Coronary artery (tissue), 2 donors: ENCODE data around the gene SORBS2.

Source experiments
- DNase-seq: peaks from one replicate; pipeline ENCODE4 v3.0.0-alpha.2; 2017; ENCODE audit warnings: low spot score
- H3K27ac ChIP-seq, 2 donors: fragments of 200-600 bp; sonication (generic); one replicate each; pipeline ENCODE4 v1.5.1; 2016 to 2019
- H3K4me3 ChIP-seq: fragments of 200-600 bp; sonication (generic); 2 replicates; pipeline ENCODE4 v1.5.1; 2016; ENCODE audit warnings: mild to moderate bottlenecking, moderate library complexity
- CTCF ChIP-seq: fragments of 200-600 bp; sonication (generic); IDR thresholded peaks from one replicate; pipeline ENCODE4 v1.5.1; 2019; ENCODE audit warnings: antibody characterized with exemption

The SORBS2 gene

DNA sequence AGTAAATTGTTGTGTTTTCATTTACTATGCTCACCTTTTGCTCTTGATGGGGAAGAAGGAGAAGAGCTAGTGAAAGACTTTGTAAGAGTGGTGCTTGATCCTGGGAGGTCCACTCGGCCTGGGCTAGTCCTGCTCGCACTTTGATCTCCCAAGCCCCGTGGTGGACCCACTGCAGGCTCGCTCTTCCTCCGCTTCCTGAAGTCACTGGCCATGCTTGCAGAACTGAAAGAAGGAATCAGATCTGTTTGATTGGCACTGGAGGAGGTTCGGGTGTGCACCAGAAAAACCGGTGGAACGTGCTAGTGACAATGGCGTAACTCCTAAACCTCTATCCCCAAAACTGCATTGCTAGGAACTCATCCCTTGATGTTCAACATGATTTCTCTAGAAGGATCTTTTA, 185.2 kb downstream of the SORBS2 start:
- no peak overlapping the region for H3K27ac ChIP-seq
- DNase-seq = no peak
- no peak for TF ChIP-seq CTCF
- H3K4me3 ChIP-seq = no peak overlapping the region

DNA sequence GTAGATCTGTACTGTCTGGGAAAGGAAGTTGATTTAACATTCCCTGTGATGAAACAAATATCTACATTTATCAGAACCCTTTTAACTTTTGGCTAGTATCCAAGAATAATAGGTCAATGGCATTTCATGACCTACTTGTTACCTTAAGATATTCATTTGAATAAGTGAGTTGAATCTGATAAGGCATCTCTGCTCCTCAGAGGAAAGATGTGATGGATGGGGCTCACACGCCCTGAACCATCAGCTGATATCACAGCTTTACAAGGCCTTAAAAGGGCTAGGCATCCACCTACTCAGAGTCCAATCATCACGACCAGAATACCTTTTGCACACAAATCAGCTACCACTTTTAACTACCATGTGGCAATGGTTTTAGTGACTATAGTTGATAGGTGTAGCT, 186.5 kb downstream of the SORBS2 start:
- no peak for DNase-seq
- no peak overlapping the region for H3K4me3 ChIP-seq
- H3K27ac ChIP-seq = peak overlapping the region in 1 of 2 donors; percentile 59
- no peak for TF ChIP-seq CTCF

GRCh38 chr4:185624259-185624589, 187.8 kb downstream of the SORBS2 start:
- no peak for TF ChIP-seq CTCF
- DNase-seq = no peak
- Histone ChIP-seq H3K4me3 (no peak overlapping the region), H3K27ac (no peak overlapping the region)

GRCh38 chr4:185623444-185624258, 188.3 kb downstream of the SORBS2 start:
- H3K27ac ChIP-seq = no peak overlapping the region
- H3K4me3 ChIP-seq = no peak overlapping the region
- no peak for TF ChIP-seq CTCF
- no peak for DNase-seq

GRCh38 chr4:185608185-185608584, 203.8 kb downstream of the SORBS2 start:
- no peak for TF ChIP-seq CTCF
- no peak overlapping the region for H3K4me3 ChIP-seq
- no peak overlapping the region for H3K27ac ChIP-seq
- no peak for DNase-seq

DNA sequence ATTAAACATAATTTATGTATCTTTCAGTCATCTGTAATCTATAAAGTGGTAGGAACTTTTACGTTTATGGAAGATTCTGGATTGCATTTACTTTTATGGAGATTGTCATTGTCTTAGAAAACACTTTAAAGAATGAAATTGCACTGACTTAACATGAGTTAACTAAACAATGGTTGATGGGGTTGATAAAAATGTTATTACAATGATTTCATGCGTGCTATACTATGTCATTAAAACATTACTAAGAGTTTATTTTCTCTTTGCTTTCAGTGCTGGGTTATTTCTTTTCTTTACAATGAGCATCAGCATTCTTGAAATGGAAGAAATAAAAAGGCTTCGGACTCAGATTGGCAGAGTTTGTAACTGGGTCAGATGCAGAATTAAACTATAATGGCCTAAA, 209.6 kb downstream of the SORBS2 start:
- no peak for DNase-seq
- no peak overlapping the region for H3K4me3 ChIP-seq
- no peak overlapping the region for H3K27ac ChIP-seq
- no peak for TF ChIP-seq CTCF

DNA sequence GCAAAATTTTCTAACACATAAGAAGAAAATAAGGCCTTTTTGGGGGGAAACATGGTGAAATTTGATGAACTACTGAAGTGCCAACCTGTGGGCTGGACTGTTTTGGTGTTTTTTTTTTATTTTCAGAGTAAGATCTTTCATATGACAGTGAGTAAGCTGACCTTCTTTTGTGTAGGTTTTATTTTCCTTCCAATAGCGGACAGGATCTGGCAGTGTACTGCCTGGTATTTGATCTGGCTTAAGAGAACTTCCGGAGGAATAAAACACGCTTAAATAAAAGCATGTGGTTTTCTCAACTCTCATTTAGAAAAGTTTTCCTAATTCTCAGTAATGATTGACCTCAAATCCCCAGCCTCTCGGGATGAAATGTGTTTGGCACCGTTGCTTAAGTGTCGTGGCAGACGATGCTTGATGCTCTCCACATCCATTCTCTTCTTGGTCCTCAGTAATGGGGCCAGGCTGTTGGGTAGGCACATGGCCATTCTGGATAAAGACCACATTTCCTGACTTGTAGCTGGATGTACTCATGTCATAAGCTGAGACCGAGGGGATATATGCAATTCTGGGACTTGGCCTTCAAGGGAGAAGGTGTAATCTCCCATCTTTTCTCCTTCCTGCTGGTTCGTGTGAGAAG, 211.1 kb downstream of the SORBS2 start:
- no peak for DNase-seq
- TF ChIP-seq CTCF = no peak
- Histone ChIP-seq H3K4me3 (no peak overlapping the region), H3K27ac (peak overlapping the region; percentile 79 to 86)
